ES-I3 (cell line): ENCODE measurements around the gene ABCD4.
"Not testable (repeated sequence)": the region's sequence is repeated elsewhere in the genome, so short reads cannot be mapped to it uniquely, and the experiment has no call there.

ENCODE experiments used
- H3K36me3 ChIP-seq: 2 replicates; pipeline ENCODE4 v1.6.1; 2013; ENCODE audit warnings: mild to moderate bottlenecking, low read length, control low read depth, moderate library complexity; ENCODE audit not compliant: insufficient read depth
- H3K4me1 ChIP-seq: 2 replicates; pipeline ENCODE4 v1.6.1; 2013; ENCODE audit warnings: mild to moderate bottlenecking, control low read depth, low read length; ENCODE audit not compliant: insufficient read depth
- H3K9ac ChIP-seq: 2 replicates; pipeline ENCODE4 v1.6.1; 2013; ENCODE audit warnings: low read depth, mild to moderate bottlenecking, low read length, moderate library complexity
- H3K9me3 ChIP-seq: 2 replicates; pipeline ENCODE4 v1.6.1; 2013; ENCODE audit warnings: mild to moderate bottlenecking, low read length, moderate library complexity; ENCODE audit not compliant: control insufficient read depth, insufficient read depth

ABCD4 gene

GRCh38 chr14:74286736-74287135 lies 16.0 kb downstream of the ABCD4 start:
- Histone ChIP-seq H3K9ac (no peak overlapping the region), H3K36me3 (peaks cover 48% of the 10 kb centered on the region), H3K4me1 (no peaks in the 10 kb centered on the region), H3K9me3 (no peaks in the 10 kb centered on the region)

GRCh38 chr14:74281069-74281468 lies 21.7 kb downstream of the ABCD4 start:
- H3K9me3 ChIP-seq, result no peaks in the 10 kb centered on the region; the same call in 1 of the 2 replicates
- H3K36me3 ChIP-seq, result peaks cover 8% of the 10 kb centered on the region
- H3K9ac ChIP-seq, result no peak overlapping the region
- H3K4me1 ChIP-seq, result no peaks in the 10 kb centered on the region

GRCh38 chr14:74278080-74278479 lies 24.7 kb downstream of the ABCD4 start:
- Histone ChIP-seq H3K4me1 (no peaks in the 10 kb centered on the region), H3K9me3 (no peaks in the 10 kb centered on the region; the same call in 1 of the 2 replicates), H3K36me3 (no peaks in the 10 kb centered on the region), H3K9ac (no peak overlapping the region)

DNA sequence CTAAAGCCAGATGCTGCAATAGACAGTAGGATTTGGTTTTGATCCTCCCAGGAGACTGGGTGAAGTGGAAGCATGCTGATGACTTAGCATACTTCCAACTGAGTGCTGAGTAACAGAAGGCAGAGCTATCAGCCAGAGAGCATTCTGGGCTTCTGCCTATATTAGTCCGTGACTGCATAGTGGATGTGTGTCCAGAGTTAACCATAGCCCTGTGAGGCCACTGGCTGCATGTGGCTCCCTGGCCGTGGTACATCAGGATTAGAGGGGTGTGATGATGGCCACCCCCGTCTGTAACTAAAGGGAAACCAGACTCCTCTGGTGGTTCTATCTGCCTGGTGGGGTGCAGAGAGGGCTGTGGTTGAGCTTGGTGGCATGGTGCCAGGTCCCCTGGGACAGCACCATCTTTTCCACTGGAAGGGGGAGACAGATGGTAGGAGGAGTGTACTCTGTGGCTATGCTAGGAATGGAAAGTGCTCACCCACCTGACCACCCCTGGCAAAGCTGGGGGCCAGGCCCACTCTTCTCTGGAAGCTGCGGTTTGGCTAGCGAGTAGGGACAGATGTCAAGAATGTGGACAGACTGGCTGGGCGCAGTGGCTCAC lies 27.4 kb downstream of the ABCD4 start:
- H3K4me1 ChIP-seq, result no peaks in the 10 kb centered on the region
- H3K9ac ChIP-seq, result no peak overlapping the region
- no peaks in the 10 kb centered on the region for H3K36me3 ChIP-seq
- H3K9me3 ChIP-seq, result no peaks in the 10 kb centered on the region; the same call in 1 of the 2 replicates

- H3K9me3 ChIP-seq, result no peaks in the 10 kb centered on the region
- H3K9ac ChIP-seq, result no peak overlapping the region
- peaks cover 5% of the 10 kb centered on the region for H3K4me1 ChIP-seq
- peaks cover 3% of the 10 kb centered on the region; the same call in 1 of the 2 replicates for H3K36me3 ChIP-seq
Measured at GRCh38 chr14:74271365-74271764, 31.4 kb downstream of the ABCD4 start.

- H3K36me3 ChIP-seq, H3K9me3 ChIP-seq, H3K4me1 ChIP-seq, H3K9ac ChIP-seq: not testable (repeated sequence)
Measured at GRCh38 chr14:74270382-74271177, 32.2 kb downstream of the ABCD4 start.

GRCh38 chr14:74267588-74267987 lies 35.1 kb downstream of the ABCD4 start:
- Histone ChIP-seq H3K9me3 (no peaks in the 10 kb centered on the region), H3K9ac (no peak overlapping the region), H3K36me3 (peaks cover 3% of the 10 kb centered on the region; the same call in 1 of the 2 replicates), H3K4me1 (peaks cover 5% of the 10 kb centered on the region)

GRCh38 chr14:74265301-74265965 lies 37.3 kb downstream of the ABCD4 start:
- Histone ChIP-seq H3K4me1 (peaks cover 5% of the 10 kb centered on the region), H3K9me3 (no peaks in the 10 kb centered on the region), H3K9ac (no peak overlapping the region), H3K36me3 (peaks cover 3% of the 10 kb centered on the region; the same call in 1 of the 2 replicates)

DNA sequence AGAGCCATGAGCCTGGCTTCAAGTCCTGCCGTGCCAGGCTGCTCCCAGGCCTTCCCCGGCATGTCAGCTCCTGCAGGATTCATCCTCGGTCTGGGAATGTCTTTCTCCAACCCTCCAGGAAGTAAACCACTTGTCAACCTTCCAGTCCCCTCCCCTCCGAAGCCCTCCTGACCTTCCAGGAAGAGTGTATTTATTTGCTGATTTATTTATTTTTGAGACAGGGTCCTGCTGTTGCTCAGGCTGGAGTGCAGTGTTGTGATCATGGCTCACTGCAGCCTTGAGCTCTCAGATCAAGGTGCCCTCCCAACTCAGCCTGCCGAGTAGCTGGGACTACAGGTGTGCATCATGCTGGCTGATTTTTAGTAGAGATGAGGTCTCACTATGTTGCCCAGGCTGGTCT lies 38.8 kb downstream of the ABCD4 start:
- H3K9ac ChIP-seq, result no peak overlapping the region
- peaks cover 3% of the 10 kb centered on the region; the same call in 1 of the 2 replicates for H3K36me3 ChIP-seq
- H3K4me1 ChIP-seq, result peaks cover 5% of the 10 kb centered on the region
- no peaks in the 10 kb centered on the region for H3K9me3 ChIP-seq

DNA sequence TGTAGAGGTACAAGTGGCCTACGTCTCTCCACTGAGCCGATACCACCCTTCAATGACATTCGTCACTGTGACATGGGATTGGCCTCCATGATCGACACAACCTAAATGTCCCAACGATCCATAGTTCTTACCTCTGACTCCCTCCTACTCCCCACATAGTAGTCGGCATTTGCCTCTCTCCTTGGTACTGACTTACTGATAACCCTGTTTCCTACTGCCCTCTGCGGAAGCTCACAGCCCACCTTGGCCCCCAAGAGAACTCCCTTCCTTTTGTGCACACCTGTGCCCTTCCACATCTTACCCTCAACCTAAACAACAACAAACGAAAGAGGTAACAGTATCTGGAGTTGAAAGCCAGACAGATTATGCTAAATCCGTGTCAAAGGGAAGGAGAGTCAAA lies 39.6 kb downstream of the ABCD4 start:
- no peak overlapping the region for H3K9ac ChIP-seq
- H3K36me3 ChIP-seq, result peaks cover 3% of the 10 kb centered on the region; the same call in 1 of the 2 replicates
- no peaks in the 10 kb centered on the region for H3K9me3 ChIP-seq
- H3K4me1 ChIP-seq, result peaks cover 5% of the 10 kb centered on the region

GRCh38 chr14:74262076-74262475 lies 40.7 kb downstream of the ABCD4 start:
- Histone ChIP-seq H3K9me3 (no peaks in the 10 kb centered on the region), H3K36me3 (peaks cover 3% of the 10 kb centered on the region; the same call in 1 of the 2 replicates), H3K4me1 (no peaks in the 10 kb centered on the region), H3K9ac (no peak overlapping the region)

DNA sequence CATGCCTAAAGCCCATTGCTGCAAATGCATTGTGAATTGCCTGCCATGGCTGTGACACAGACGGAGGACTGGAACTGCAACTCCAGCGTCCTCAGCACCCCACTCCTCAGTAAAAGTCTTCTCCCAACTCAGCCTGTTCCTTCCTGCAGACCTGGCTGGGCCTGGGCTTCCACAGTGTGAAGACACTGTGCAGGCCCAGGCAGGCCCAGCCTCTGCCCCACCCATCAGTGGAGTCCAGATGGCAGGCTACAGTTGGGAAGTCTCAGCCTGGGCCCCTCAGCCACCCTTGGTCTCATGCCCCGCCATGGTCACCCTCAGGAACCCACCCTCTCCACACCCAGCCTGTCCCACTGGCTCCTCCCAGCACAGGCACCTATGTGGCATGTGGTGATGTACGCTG lies 41.4 kb downstream of the ABCD4 start:
- Histone ChIP-seq H3K9ac (no peak overlapping the region), H3K4me1 (no peaks in the 10 kb centered on the region), H3K9me3 (no peaks in the 10 kb centered on the region), H3K36me3 (no peaks in the 10 kb centered on the region)

DNA sequence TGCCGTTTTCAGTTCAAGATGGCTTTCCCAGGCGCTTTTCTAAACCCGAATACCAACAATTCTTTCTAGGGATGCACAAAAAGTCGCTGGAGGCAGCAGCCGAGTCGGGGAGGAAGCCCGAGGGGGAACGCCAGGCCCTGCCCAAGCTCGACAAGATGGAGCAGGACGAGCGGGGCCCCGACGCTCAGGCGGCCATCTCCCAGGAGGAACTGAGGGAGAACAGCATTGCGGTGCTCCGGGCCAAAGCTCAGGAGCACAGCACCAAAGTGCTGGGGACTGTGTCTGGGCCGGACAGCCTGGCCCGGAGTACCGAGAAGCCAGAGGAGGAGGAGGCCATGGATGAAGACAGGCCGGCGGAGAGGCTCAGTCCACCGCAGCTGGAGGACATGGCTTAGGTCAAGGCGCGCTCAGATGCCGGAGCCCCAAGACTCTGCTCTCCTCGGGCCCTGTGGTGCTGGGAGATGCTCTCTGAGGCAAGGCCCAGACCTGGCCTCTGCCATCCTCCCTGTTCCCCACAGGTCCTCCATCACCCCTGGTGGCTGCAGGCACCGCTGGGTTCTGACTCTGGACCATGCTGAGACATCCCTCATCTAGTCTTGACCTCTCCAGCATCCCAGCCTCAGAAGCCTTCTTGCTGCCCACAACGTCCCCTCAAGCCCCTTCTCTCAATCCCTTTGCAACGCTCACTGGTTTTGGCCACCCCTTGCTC lies 42.1 kb downstream of the ABCD4 start:
- H3K36me3 ChIP-seq, result no peaks in the 10 kb centered on the region
- no peaks in the 10 kb centered on the region for H3K4me1 ChIP-seq
- H3K9ac ChIP-seq, result no peak overlapping the region
- no peaks in the 10 kb centered on the region for H3K9me3 ChIP-seq

DNA sequence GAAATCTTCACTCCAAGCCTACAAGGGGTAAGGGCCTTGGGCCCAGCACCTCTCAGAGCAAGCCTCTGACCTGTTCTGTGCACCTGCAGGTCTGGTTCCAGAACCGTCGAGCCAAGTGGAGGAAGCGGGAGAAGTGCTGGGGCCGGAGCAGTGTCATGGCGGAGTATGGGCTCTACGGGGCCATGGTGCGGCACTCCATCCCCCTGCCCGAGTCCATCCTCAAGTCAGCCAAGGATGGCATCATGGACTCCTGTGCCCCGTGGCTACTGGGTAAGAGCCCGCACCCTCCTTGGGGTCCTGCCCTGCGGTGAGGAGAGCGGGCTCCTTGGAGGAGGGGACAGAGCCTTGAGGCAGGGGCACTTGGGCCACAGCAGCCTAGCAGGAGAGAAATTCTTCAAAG lies 43.2 kb downstream of the ABCD4 start:
- H3K4me1 ChIP-seq, result no peaks in the 10 kb centered on the region
- H3K36me3 ChIP-seq, result no peaks in the 10 kb centered on the region
- no peak overlapping the region for H3K9ac ChIP-seq
- no peaks in the 10 kb centered on the region for H3K9me3 ChIP-seq
